Activated CD8-positive, alpha-beta memory T cell treated with anti-CD3 and anti-CD28 coated beads, Interleukin-2, amount 50 U/mL, for 4 hours (primary cell): Measurements from ENCODE around the gene SLC12A7.

Experiments used
- DNase-seq: peaks from one replicate; pipeline ENCODE4 v3.0.0-alpha.2; 2020

Gene SLC12A7

GRCh38 chr5:1058988-1059883 is 52.6 kb downstream of the SLC12A7 start:
- DNase-seq: no peak

DNA sequence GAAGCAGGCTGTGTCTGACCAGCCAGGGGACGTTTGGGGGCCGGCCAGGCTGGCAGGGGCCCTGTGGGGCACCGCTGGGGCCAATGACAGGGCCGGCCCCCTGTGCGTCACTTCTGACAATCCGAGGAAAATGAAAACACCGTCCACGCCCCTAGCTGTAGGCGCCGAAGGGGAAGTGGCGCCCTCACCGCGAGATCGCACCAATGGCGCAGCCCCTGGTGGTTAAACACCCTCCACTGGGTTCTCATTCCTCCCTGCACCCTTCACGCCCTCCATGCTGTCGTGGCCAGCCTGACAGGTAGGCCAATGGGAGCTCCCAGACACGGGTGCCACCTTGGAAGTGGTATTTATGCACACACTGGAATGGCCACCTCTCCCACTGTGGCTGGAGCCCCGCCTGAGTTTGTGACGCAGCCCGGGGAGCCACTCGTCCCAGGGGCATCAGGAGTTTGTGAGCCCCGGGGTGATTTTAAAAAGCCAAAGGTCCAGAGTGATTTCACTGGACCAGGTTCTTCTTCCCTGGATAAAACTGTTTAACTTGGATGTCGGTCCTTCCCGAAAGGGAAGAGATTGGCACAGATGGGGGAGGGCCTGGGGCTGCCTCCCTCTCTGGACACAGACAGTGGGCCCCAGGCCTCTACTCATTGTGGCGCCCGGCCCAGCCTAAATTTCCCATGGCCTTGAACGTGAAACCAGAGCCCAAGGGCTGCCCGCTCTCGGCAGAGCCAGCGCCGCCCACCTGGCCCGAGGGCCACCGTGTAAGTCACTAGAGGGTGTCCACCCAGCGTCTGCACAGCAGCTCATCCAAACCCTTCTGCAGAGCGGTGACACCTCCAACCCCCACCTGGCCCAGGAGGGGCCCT is 53.5 kb downstream of the SLC12A7 start:
- no peak for DNase-seq

DNA sequence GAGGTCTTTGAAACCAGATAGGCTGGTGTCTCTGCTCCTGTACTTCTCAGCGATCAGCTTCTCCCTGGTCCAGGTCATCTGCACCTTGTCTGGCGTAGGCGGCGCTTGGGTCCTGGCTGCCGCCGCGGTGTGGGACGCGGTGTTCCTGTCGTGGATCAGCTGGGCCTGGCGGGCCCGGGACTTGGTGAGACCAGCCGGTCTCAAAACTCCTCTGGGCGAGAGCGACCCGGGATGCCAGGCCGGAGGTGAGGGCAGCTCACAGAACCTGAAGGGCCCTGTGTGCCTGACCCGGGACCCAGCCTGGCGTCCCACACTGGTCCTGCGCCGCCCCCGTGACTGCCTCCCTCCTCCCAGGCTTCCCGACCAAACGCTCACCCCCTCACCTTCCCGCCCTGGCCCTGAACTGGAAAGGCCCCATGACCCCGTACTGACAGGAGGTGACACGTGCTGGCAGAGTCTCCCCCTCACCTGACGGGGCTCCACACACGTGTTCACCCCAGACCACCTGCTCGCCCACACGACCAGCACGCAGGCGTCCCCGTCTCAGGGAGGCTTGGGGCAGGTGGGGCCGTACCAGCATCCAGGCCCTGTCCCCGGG is 54.3 kb downstream of the SLC12A7 start:
- no peak for DNase-seq

- no peak for DNase-seq
Observed at GRCh38 chr5:1056611-1057484, 55.0 kb downstream of the SLC12A7 start.

DNA sequence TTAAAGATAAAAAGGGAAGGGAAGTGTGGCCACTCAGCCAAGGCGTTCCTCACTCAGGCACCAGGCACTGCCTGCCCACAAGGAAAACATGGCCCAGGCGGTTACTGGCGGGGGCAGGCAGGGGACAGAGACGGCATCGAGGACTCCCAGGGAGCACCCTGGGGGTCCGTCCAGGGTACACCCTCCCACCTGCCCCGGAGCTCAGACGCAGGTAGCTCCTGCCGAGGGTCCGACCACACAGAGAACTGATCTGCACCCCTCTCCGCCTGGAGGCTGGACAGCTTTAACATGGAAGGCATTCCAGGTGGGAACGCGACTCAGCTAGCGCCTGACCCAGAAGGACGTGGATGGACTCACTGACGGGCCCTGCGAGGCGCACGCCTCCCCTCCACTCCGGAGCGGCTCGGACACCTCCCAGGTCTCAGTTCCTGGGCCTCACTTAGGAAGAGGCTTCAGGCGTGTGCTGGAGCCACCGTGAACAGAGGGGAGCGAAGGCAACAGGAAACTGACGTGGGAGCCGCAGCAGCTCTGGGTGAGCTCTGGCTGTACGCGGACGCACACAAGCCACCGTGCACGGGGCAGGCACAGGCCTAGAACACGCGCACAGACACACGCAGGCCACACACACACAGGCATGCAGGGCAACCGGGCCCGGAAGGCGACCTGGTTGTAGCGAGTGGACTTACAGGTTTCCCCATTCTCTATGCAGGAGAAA is 55.8 kb downstream of the SLC12A7 start:
- DNase-seq: no peak

- no peak for DNase-seq
Observed at GRCh38 chr5:1054799-1055775, 56.8 kb downstream of the SLC12A7 start.

DNA sequence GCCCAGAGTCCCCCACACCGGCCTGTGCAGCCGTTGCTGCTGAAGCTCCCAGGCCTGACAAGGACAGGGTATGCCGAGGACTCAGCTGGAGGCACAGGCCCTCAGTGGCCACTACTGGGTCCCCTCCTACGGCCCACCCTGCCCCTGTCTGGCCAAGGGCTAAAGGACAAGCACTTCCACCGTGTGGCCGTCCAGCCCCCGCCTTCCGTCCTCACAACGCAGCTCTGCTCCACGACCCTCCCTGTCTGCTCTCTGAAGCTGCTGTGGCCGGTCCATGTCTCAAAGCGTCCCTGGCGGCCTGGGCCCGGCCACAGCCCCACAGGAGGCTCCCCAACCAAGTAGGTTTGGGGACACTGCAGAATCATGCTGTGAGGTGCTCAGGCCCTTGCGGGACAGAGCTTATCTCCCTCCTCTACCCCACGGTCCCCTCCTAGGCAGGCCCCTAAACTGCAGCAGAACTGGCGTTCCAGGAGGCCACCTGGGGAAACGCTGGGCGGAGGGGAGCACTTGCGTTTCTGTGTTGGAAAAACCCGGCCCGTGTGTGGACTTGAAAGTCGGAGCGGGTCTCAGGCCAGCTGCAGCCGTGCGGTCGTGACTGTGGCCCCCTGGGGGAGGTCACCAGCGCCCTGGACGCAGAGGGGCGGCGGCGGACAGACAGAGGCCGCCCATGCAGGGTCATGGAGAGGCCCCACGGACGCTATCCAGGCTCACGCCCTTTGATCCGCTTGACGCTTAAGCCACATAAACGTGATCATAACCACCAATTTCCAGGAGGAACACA is 57.7 kb downstream of the SLC12A7 start:
- no peak for DNase-seq

DNA sequence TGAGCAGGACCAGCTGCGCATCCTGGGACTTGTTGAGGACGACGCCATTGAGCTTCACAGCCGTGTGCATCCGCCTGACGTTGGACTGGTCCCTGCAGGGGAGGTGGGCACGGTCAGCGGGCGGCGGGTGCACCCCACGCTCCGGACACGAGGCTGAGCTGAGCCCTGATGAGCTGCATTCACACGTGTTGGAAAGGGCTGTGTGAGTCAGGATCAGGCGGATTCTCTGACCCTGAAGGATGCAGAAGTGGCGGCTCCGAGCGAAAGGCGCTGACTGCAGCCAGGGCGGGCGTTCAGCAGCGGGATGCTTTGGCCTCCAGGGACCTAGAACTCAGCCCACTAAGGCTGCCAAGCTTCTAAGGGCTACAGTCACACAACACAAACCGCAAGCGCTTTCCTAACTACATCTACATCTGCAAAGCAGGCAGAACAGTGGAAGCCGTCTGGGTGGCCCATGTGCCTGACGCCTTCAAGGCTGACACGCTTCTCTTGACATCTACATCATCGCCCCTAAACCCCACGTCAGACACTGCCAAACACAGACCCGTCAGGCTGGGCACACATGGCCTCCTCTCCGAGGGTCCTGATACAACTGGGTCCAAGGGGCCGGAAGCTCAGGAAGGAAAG is 58.4 kb downstream of the SLC12A7 start:
- no peak for DNase-seq

- no peak for DNase-seq
Observed at GRCh38 chr5:1052641-1053390, 59.0 kb downstream of the SLC12A7 start.

DNA sequence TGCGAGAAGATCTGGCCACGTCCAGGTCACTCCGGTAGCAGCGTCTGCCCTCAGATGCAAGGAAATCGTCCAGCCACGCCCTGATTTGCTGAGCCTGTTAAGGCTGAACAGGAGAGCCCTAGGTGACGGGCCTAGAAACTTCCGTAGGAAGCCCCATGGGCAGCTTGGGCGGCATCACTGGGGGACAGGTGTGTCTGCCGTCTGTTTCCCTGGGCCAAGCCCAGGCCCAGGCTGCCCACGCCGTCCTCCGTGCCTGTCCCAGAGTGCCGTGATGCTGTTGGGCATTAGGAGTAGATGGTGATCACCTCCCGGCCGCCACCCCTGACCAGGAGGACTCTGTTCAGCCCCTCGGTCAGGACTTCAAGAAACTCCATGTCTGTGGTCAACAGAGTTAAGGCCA is 59.8 kb downstream of the SLC12A7 start:
- DNase-seq: no peak

DNA sequence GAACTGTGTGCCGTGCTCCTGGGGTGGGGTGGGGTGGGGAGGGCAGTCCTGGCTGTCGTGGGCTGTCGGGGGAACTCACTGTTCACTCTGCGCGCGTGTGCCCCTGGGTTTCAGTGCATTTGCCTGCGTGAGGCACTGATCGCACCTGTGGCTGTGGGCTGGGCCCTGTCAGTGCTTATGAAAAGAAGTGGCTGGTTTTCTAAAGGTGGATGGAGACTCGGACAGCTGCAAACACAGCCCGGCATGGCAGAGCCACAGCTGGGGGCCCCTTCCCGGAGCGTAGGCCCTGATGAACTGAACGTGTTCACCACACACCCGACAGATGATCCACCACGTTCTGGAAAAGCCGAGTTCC is 60.5 kb downstream of the SLC12A7 start:
- no peak for DNase-seq

- DNase-seq: no peak
Observed at GRCh38 chr5:1050423-1051365, 61.2 kb downstream of the SLC12A7 start.

GRCh38 chr5:1048861-1049838 is 62.7 kb downstream of the SLC12A7 start:
- DNase-seq: no peak

DNA sequence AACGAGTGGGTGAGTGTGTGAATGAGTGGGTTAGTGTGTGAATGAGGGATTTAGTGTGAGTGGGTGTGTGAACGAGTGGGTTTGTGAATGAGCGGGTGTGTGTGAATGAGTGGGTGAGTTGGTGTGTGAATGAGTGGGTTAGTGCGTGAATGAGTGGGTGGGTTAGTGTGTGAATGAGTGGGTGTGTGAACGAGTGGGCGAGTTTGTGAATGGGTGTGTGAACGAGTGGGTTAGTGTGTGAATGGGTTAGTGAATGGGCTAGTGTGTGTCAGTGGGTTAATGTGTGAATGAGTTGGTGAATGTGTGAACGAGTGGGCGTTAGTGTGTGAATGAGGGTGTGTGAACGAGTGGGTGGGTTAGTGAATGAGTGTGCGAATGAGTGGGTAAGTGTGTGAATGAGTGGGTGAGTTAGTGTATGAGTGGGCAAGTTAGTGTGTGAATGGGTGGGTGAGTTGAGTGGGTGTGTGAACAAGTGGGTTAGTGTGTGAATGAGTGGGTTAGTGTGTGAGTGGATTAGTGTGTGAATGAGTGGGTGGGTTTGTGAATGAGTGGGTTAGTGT is 63.6 kb downstream of the SLC12A7 start:
- DNase-seq: no peak

- no peak for DNase-seq
Observed at GRCh38 chr5:1047332-1047965, 64.4 kb downstream of the SLC12A7 start.
